ENCODE data around the gene KIF18B. TPM values are rescaled to one million over a fixed set of nuclear protein-coding genes. Genes with fewer than 3 reads are reported as not detected.

KIF18B gene
- total RNA-seq, 1 experiment from 2014 or later, result 21.2 TPM

- in situ Hi-C loops (cut with HindIII; ENCODE audit: low pct_unique_long_range_greater_than_20kb, low sequenced_read_pairs), result no loop called here
- peak; percentile 53 for DNase-seq (ENCODE audit: low read depth)
These were observed 46.7 kb downstream of the KIF18B start for GRCh38 chr17:44900894-44901293.

GRCh38 chr17:44899074-44899782 is 48.3 kb downstream of the KIF18B start, which contains the start of gene EFTUD2:
Gene EFTUD2 (minus strand): TSS chr17:44899445. CDS start chr17:44894521, 4,924 bp downstream.
- in situ Hi-C loops (cut with HindIII; ENCODE audit: low pct_unique_long_range_greater_than_20kb, low sequenced_read_pairs), result no loop called here

GRCh38 chr17:44898768-44899073 is 48.9 kb downstream of the KIF18B start:
- in situ Hi-C loops (cut with HindIII; ENCODE audit: low pct_unique_long_range_greater_than_20kb, low sequenced_read_pairs), result no loop called here
- no peak for DNase-seq (ENCODE audit: low read depth)

More at GRCh38 chr17:44899074-44899782, 48.3 kb downstream of the KIF18B start, which contains the start of gene EFTUD2:
- peak; percentile 95 for DNase-seq (ENCODE audit: low read depth)

GRCh38 chr17:44894642-44895041 is 52.9 kb downstream of the KIF18B start:
- in situ Hi-C loops (cut with HindIII; ENCODE audit: low pct_unique_long_range_greater_than_20kb, low sequenced_read_pairs), result no loop called here
- DNase-seq (ENCODE audit: low read depth), result no peak

GRCh38 chr17:44892250-44892649 is 55.3 kb downstream of the KIF18B start:
- in situ Hi-C loops (cut with HindIII; ENCODE audit: low pct_unique_long_range_greater_than_20kb, low sequenced_read_pairs), result no loop called here
- DNase-seq (ENCODE audit: low read depth), result no peak

- in situ Hi-C loops (cut with HindIII; ENCODE audit: low pct_unique_long_range_greater_than_20kb, low sequenced_read_pairs), result no loop called here
- DNase-seq (ENCODE audit: low read depth), result no peak
These were observed 58.6 kb downstream of the KIF18B start for GRCh38 chr17:44889003-44889402.

- no peak for DNase-seq (ENCODE audit: low read depth)
- in situ Hi-C loops (cut with HindIII; ENCODE audit: low pct_unique_long_range_greater_than_20kb, low sequenced_read_pairs), result no loop called here
These were observed 59.3 kb downstream of the KIF18B start for GRCh38 chr17:44887971-44888954.

- in situ Hi-C loops (cut with HindIII; ENCODE audit: low pct_unique_long_range_greater_than_20kb, low sequenced_read_pairs), result no loop called here
- DNase-seq (ENCODE audit: low read depth), result no peak
These were observed 60.6 kb downstream of the KIF18B start for GRCh38 chr17:44887016-44887415.

- DNase-seq (ENCODE audit: low read depth), result no peak
- in situ Hi-C loops (cut with HindIII; ENCODE audit: low pct_unique_long_range_greater_than_20kb, low sequenced_read_pairs), result no loop called here
These were observed 62.6 kb downstream of the KIF18B start for GRCh38 chr17:44884941-44885340.

GRCh38 chr17:44881145-44881544 is 66.4 kb downstream of the KIF18B start:
- no peak for DNase-seq (ENCODE audit: low read depth)
- in situ Hi-C loops (cut with HindIII; ENCODE audit: low pct_unique_long_range_greater_than_20kb, low sequenced_read_pairs), result no loop called here

- no peak for DNase-seq (ENCODE audit: low read depth)
- in situ Hi-C loops (cut with HindIII; ENCODE audit: low pct_unique_long_range_greater_than_20kb, low sequenced_read_pairs), result no loop called here
These were observed 67.5 kb downstream of the KIF18B start for GRCh38 chr17:44880062-44880461.

- in situ Hi-C loops (cut with HindIII; ENCODE audit: low pct_unique_long_range_greater_than_20kb, low sequenced_read_pairs), result no loop called here
These were observed 68.2 kb downstream of the KIF18B start for GRCh38 chr17:44879376-44879775.

GRCh38 chr17:44878627-44879221 is 68.8 kb downstream of the KIF18B start:
- in situ Hi-C loops (cut with HindIII; ENCODE audit: low pct_unique_long_range_greater_than_20kb, low sequenced_read_pairs), result no loop called here
- DNase-seq (ENCODE audit: low read depth), result peak; percentile 25

More at GRCh38 chr17:44879376-44879775, 68.2 kb downstream of the KIF18B start:
- DNase-seq (ENCODE audit: low read depth), result no peak

- DNase-seq (ENCODE audit: low read depth), result no peak
- in situ Hi-C loops (cut with HindIII; ENCODE audit: low pct_unique_long_range_greater_than_20kb, low sequenced_read_pairs), result no loop called here
These were observed 70.5 kb downstream of the KIF18B start for GRCh38 chr17:44877121-44877520.

GRCh38 chr17:44875761-44876160 is 71.8 kb downstream of the KIF18B start:
- in situ Hi-C loops (cut with HindIII; ENCODE audit: low pct_unique_long_range_greater_than_20kb, low sequenced_read_pairs), result no loop called here
- DNase-seq (ENCODE audit: low read depth), result no peak

Data from Caki2 (cell line).